H1 (cell line): ENCODE results near the gene CRTAC1. TPM values are rescaled to one million over a fixed set of nuclear protein-coding genes. Genes with fewer than 3 reads are reported as not detected.
A peak's percentile ranks its signal among the peaks of the same experiment; 100 is the strongest.

ENCODE experiments used
- CTBP2 ChIP-seq: IDR thresholded peaks from 2 replicates; pipeline ENCODE4 v1.7.0; 2011; ENCODE audit warnings: borderline replicate concordance, mild to moderate bottlenecking, moderate library complexity, mixed read lengths, low read length; ENCODE audit not compliant: insufficient read depth, insufficient read length
- RNF2 ChIP-seq: fragments of 200-900, 300-1000 bp; sonication (generic); IDR thresholded peaks from 2 replicates; pipeline ENCODE4 v1.7.1; 2016; ENCODE audit warnings: borderline replicate concordance, low read depth, mild to moderate bottlenecking, antibody characterized with exemption, low read length; ENCODE audit not compliant: poor library complexity, severe bottlenecking; ENCODE audit errors: missing control alignments
- TEAD4 ChIP-seq: IDR thresholded peaks from 2 replicates; pipeline ENCODE4 v1.6.1; 2012; ENCODE audit warnings: low read depth, low read length, inconsistent platforms, mixed read lengths
- YY1 ChIP-seq: IDR thresholded peaks from 2 replicates; pipeline ENCODE4 v1.6.1; 2011; ENCODE audit warnings: low read depth, mild to moderate bottlenecking, low read length
- polyA plus RNA-seq, 7 experiments: library from polyadenylated mRNA; depleted of rRNA in 3 of 7; stranded (reverse) in 5 of 7; unstranded in 2 of 7; fragments of >200 nt in 5 of 7; fragments of 200-250 nt in 2 of 7; gene quantifications; 1 replicate in 5 of 7; 2 replicates in 1 of 7; 4 replicates in 1 of 7; pipeline versions ENCODE4 v1.2.1 to v1.2.3, GENCODE V29; 2011 to 2013; ENCODE audit warnings: missing spikeins in 2 of 7, mixed read lengths in 2 of 7
- total RNA-seq: library from RNA; stranded (reverse); fragmentation: NEBNext Ultra II Directional; extraction: Animal tissue kit (Norgen Biotek cat#: 25700); gene quantifications from 2 replicates; pipeline ENCODE4 v1.2.1, GENCODE V29; 2021

CRTAC1 gene
- total and polyA plus RNA-seq, 2 of the 8 experiments (the other 6 are each of a cell fraction or from before 2014, with no cell fraction given), result 0.91 to 1.2 TPM

- TF ChIP-seq TEAD4 (peak; percentile 16; the same call in 1 of the 2 replicates), RNF2 (no peak), YY1 (0 out of 2 replicates have a peak, but pooled peaks have one; percentile 14), CTBP2 (peak; percentile 74)
- TF ChIP-seq, all 59 proteins: peak for 6
Measured at GRCh38 chr10:98006266-98006665, 24.2 kb downstream of the CRTAC1 start (continued).
